Testis (tissue), 2 donors: ENCODE measurements around the gene ALDH3B2.

ENCODE experiments used
- CTCF ChIP-seq, 3 experiments: fragments of 450-650 bp in 2 of 3; fragments of 200-600 bp in 1 of 3; sonication (generic) in 1 of 3; IDR thresholded peaks; one replicate each; pipeline ENCODE4 v1.5.1; 2016 to 2019; ENCODE audit warnings: antibody characterized with exemption in 3 of 3, mild to moderate bottlenecking in 2 of 3, moderate library complexity in 1 of 3
- POLR2A ChIP-seq: fragments of 450-650 bp; IDR thresholded peaks from one replicate; pipeline ENCODE4 v1.6.1; 2017; ENCODE audit warnings: antibody characterized with exemption, mild to moderate bottlenecking, moderate library complexity

- TF ChIP-seq CTCF (IDR thresholded peaks at IDR 0.05) (no peak), POLR2A (no peak)
Measured at GRCh38 chr11:67651976-67652781, 22.2 kb downstream of the ALDH3B2 start.
